GM18517 (cell line): ENCODE measurements around the gene CAV1.
"Not testable (repeated sequence)": the region's sequence is repeated elsewhere in the genome, so short reads cannot be mapped to it uniquely, and the experiment has no call there.

Source experiments
- ATAC-seq: cut with Tn5 transposase; IDR thresholded peaks from one replicate; pipeline ENCODE4 v1.9.1; 2021; ENCODE audit warnings: mild to moderate bottlenecking, moderate library complexity; ENCODE audit not compliant: unreplicated experiment

The CAV1 gene, protein sequence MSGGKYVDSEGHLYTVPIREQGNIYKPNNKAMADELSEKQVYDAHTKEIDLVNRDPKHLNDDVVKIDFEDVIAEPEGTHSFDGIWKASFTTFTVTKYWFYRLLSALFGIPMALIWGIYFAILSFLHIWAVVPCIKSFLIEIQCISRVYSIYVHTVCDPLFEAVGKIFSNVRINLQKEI

DNA sequence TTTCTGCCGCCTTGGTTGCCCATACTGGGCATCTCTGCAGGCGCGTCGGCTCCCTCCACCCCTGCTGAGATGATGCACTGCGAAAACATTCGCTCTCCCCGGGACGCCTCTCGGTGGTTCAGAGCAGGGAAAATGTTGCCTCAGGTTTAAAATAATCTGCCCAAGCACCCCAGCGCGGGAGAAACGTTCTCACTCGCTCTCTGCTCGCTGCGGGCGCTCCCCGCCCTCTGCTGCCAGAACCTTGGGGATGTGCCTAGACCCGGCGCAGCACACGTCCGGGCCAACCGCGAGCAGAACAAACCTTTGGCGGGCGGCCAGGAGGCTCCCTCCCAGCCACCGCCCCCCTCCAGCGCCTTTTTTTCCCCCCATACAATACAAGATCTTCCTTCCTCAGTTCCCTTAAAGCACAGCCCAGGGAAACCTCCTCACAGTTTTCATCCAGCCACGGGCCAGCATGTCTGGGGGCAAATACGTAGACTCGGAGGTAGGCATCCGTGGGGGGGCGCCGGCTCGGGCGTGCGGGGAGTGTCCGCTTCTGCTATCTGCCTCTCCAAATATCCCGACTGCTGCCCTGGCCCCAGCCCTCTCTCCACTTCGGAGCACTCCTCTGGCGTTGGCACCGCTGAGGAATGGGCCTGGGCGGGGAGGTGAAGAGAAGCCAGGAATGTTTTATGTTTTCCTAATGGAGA is at the start of gene CAV1:
CAV1 (plus strand) TSS at position 428 of the 689 bp plus-strand sequence; CDS start at position 455, 27 bp downstream.
- ATAC-seq, result no peak

GRCh38 chr7:116477625-116478024 is 47.2 kb upstream of the CAV1 start:
- ATAC-seq, result no peak

- no peak for ATAC-seq
Measured at GRCh38 chr7:116478834-116479233, 46.0 kb upstream of the CAV1 start.

DNA sequence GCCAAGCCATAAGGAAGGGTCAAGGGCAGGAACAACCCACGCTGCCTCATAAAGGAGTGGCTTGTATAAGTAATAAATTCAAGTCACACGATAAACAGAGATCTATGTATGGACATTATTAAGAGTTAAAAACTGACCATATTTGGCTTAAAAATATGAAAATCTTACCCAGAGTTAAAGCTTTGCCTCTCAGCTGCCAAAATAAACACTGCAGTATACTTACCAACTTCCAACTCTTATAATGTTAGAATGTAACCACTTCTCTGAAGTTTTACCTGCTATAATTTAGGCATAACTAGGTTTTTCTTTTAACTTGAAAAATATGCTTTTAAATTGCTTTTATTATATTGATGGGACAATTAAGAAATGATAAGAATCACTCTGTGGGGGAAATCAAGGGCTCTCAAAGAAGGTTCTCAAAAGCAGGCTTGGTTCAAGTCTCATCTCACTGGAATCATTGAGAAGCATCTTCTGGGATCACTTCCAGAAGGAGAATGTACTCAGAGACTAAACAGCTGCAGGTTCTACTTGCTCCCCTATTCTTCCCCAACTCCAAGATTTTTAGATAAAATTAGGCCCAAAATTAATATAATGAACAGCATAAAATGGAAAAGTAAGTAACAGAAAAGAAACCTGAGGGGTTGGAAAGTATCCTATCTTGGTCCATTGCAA is 41.4 kb upstream of the CAV1 start:
- ATAC-seq, result no peak

DNA sequence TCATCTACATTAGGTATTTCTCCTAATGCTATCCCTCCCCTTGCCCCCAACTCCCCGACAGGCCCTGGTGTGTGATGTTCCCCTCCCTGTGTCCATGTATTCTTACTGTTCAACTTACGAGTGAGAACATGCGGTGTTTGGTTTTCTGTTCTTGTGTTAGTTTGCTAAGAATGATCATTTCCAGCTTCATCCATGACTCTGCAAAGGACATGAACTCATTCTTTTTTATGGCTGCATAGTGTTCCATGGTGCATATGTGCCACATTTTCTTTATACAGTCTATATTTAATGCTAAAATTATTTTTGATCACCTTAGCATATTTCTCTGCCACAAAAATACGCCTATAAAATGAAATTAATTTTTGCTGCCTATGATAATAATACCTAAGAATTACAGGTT is 40.4 kb upstream of the CAV1 start:
- ATAC-seq, result not testable (repeated sequence)

DNA sequence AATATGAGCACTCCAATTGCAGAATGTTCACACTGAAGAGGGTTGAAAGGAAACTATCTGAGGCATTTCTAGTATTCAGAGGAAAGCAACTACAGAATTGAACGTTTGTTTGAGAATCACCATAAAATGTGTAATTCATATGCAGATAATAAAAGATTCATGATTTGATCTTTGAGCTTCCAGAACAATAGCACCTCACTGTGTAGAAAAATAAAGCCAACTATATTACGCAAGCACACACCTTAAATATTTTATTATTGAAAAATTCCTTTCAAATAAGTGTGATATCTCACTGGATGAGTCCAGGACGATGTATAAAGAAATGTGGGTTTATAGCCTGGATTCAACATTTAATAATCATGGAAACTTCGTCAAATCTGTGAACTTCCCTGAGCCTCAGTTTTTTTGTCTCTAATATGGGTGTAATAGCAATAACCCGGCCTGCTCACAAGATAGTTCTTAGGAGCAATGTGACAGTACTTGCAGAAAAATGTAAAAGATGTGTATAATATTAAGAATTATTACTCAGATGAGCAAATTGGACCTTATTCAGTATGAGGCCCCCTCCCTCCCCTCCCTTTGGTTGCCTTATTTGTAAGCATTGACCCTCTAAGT is 36.8 kb upstream of the CAV1 start:
- no peak for ATAC-seq

DNA sequence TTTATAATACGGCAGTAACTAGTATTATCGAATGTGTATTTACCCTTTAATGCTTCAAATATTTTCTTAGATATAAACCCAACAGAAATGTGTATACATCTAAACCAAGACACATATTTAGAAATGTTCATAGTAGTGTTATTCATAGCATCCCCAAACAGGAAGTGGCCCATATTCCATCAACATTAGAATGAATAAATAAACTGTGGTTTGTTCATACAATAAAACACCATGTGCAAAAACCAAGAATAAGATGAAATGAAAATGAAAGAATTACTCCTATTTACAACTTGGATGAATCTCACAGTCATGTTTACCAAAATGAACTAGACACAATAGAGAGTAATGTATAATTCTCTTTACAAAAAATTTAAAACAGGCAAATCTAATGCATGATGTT is 34.5 kb upstream of the CAV1 start:
- no peak for ATAC-seq

- ATAC-seq, result no peak
Measured at GRCh38 chr7:116491887-116492653, 32.8 kb upstream of the CAV1 start.

GRCh38 chr7:116492654-116493109 is 32.2 kb upstream of the CAV1 start:
- no peak for ATAC-seq

DNA sequence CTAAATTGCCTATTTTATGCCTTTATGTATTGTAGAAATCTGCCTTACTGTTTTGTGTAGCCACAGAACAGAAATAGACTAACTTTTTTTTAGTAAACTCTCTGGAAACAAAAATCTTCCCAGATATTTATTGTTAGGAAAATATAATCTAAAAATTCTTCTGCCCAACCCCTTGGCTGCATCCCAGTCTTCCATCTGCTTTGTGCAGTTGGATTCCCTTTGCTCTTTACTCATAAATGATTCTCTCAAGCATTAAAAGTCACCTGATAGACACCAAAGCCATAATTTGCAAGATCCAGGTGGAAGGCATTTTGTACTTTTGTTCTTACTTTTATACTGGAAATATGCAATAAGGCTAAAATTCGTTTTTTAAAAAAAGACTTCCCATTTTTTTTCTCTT is 31.4 kb upstream of the CAV1 start:
- no peak for ATAC-seq

GRCh38 chr7:116494472-116494871 is 30.4 kb upstream of the CAV1 start:
- ATAC-seq, result no peak

DNA sequence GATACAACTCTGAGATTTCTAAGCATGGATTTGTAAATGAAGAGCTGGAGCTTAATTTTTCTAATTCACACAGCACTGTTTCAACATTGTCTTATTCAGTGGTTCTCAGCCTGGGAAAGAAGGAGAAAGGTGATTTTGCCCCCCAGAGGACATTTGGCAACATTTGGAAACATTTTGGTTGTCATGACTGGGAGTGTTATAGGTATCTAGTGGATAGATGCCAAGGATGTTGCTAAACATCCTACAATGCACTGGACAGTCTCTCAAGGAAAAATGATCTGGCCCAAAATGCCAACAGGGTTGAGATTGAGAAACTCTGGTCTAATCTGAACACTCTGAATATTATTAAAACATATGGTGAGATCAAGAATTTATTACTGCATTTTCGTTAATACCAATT is 29.1 kb upstream of the CAV1 start:
- ATAC-seq, result no peak

DNA sequence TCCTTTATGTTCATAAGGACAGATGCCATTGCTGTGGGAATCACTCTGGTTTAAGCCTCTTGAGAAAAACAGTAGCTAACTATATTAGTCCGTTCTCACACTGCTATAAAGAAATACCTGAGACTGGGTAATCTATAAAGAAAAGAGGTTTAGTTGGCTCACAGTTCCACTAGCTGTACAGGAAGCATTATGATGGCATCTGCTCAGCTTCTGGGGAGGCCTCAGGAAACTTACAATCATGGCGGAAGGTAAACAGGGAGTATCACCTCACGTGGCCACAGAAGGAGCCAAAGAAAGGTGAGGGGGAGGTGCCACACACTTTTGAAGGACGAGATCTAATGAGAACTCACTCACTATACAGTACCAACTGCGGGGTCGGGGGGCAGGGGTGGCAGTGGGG is 28.2 kb upstream of the CAV1 start:
- no peak for ATAC-seq

- ATAC-seq, result no peak
Measured at GRCh38 chr7:116497708-116498107, 27.1 kb upstream of the CAV1 start.

- ATAC-seq, result no peak
Measured at GRCh38 chr7:116499168-116500077, 25.4 kb upstream of the CAV1 start, which contains the start of gene CAV2. Gene CAV2 (plus strand): TSS chr7:116499738. CDS start chr7:116499782, 44 bp downstream.

- no peak for ATAC-seq
Measured at GRCh38 chr7:116500078-116500853, 24.6 kb upstream of the CAV1 start.

- ATAC-seq, result no peak
Measured at GRCh38 chr7:116501425-116502167, 23.2 kb upstream of the CAV1 start.
